Measurements from ENCODE around the gene CPT1A.

CPT1A gene

DNA sequence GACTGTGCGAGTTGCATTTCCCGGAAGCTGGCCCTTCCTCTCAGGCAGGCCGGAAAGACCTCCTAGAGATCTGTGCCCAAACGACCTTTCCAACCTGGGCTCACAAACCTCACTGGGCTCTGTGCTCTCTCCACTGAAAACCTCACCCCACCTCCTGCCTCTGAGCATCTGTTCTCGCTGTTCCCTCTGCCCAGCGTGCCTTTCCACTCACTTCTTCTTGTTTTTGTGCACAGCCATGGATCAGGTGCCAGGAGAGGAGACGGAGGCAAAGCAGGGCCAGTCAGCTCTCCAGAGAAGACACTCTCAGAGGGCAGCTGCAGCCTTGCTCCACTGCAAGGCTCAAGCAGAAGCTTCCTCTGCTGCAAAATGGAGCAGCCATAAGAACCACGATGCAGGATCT lies 10.9 kb upstream of the CPT1A start:
- DNase-seq: no peak

DNA sequence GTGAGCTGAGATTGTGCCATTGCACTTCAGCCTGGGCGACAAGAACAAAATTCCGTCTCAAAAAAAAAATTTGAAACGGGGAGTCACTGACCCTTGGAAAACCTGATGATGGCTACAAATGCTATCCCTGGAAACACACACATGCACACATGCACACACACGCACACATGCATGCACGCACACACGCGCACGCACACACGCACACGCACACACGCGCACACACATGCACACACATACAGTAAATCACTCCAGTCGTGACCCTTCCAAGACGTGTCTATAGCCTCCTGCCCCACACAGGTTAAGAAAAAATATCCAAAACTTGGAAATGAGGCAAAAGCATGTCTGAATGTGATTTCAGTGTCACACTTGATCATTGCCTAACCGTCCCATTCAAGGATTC lies 6.7 kb upstream of the CPT1A start:
- DNase-seq: no peak

DNA sequence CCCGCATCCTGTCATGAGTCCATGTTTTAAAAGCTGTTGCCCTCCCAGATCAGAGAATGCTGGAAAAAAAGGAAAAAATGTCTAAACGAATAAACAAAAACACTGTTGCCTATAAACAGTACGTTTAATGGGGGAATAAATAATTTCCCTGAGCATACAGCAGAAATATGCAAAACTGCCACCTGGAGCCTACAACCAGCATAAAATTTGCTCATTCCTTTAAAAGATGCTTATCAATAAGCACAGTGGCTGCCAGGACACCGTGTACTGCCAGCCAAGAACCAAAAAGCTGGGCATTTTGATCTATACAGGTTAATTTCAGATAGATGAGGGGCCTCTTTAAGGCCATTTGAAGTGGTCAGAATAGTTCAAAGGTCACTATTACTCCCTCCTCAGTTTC lies 5.7 kb upstream of the CPT1A start:
- DNase-seq: no peak

DNA sequence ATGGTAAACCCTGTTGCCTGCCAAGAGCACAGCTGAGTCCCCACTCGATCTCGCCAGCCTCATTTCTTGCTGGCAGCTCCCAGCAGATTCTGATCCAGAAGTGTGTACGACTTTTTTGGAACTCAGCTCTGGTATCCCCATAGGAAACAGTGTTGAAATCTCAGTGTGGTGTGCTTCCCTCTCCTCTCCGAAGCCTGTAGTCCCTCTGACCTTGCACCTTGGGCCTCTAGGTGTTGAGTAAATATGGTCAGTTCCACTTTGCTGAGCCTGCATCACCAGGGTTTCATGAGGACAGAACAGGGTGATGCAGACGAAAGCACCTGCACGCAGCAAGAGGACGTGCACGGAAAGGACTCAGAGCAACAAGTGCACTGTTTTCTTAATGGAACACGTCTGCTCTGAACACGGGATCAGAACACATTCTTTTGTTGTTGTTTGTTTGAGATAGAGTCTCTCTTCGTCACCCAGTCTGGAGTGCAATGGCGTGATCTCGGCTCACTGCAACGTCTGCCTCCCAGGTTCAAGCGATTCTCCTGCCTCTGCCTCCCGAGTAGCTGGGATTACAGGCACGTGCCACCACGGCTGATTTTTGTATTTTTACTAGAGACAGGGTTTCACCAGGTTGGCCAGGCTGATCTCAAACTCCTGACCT lies 3.8 kb upstream of the CPT1A start:
- no peak for DNase-seq

DNA sequence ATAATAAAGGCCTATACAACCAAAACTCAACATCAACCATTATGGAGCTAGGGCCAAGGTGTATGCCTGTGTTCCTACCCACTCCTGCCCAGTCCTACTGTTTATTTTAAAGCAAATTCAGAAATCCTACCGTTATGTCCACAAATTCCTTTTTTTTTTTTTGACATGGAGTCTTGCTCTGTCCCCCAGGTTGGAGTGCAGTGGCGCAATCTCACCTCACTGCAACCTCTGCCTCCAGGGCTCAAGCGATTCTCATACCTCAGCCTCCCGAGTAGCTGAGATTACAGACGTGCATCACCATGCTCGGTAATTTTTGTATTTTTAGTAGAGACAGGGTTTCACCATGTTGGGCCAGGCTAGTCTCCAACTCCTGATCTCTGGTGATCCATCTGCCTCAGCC lies 3.1 kb upstream of the CPT1A start:
- no peak for DNase-seq

DNA sequence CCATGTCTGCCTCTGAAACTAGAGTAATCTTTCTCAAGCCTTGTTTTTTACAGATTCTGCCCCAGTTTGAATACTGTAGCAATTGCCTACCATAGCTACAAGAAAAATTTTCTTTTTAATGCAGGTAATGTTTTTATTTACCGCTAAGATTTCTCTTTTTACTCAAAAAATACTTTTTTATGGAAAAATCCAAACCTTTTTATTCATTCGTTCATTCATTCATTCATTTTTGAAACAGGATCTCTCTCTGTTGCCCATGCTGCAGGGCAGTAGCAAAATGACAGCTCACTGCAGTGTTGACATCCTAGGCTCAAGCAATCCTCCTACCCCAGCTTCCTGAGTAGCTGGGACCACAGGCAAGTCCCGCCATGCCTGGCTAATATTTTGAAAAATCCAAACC lies 2.7 kb upstream of the CPT1A start:
- no peak for DNase-seq

DNA sequence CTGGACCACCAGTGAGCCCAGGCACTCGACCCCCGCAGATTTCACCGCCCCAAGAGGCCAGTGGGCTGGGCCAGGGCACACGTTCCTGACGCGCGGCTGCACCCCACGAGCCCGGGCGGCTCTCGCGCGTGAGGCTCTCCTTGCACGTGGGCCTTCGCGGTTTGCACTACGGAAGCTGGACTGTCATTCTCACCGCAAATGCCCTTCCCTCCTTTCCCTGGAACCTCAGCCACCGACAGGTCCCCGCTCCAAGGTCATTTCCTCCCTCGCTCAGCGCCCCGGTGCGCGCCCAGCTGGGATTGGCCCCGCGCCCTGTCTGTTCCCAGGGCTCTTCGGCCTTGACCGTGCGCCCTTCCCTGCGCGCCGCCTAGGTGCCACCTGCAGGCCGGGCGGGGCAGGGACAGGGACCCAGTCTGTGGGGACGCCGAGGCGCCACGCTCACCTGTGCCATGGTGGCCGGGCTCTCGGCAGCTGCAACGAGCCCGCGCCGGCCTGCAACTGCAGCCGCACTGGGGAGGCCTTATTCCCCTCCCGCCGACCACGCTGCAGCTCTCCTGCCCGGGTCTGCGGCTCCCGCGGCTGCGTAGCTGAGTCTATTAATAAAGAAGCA lies 2.1 kb upstream of the CPT1A start:
- peak; percentile 49 to 86 (median 64) for DNase-seq

DNA sequence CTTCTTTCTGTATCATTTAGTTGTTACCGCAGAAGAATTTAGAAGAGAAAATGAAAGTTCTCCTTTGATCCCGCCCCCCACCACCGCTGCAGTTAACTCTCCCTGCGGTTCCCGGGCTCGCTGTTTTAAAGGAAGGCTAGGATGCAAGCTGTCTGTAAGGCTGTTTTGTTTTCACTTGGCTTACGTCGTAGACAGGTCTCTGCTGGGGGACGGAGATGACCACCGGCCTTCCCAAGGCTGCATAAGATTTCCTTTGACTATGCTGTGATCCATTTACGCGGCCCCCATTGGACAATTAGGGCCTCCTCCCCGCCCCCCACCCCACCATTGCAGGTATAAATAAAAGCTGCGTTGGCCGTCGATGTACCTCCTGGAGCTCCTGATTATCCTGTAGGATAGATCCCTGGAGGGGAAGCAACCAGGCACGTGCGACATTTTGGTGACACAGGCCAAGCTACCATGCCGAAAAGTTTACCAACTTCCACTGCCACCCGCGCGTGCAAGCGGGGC lies 1.4 kb upstream of the CPT1A start:
- peak; percentile 46 to 66 (median 55) for DNase-seq

DNA sequence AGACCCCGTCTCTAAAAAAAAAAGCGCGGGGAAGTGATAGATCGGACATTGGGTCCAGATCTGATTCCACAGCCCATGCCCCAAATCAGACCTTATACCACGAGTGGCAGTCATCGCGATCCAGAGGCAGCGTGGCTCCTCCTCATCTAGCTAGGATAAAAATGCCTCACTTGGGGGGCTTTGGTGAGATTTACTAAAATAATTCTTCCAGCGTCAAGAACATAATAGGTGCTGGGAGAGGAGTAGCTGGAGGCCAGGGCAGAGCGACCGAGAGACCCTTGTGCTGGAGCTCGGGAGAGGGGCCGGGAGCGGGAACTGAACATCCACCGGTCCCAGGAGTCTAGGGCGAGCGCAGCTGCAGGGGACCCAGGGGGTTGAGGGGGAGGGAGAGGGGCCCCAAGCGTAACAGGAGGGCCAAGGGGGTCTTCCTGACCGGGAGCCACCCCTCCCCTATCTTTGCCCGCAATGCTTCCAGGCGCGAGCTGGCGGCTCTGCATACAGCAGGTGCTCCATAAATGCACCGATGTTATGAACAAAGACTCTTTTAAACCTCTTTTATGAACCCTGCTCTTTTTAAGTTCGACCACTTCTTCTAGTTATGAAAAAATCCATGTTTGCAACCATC lies 823 bp upstream of the CPT1A start:
- DNase-seq: no peak

DNA sequence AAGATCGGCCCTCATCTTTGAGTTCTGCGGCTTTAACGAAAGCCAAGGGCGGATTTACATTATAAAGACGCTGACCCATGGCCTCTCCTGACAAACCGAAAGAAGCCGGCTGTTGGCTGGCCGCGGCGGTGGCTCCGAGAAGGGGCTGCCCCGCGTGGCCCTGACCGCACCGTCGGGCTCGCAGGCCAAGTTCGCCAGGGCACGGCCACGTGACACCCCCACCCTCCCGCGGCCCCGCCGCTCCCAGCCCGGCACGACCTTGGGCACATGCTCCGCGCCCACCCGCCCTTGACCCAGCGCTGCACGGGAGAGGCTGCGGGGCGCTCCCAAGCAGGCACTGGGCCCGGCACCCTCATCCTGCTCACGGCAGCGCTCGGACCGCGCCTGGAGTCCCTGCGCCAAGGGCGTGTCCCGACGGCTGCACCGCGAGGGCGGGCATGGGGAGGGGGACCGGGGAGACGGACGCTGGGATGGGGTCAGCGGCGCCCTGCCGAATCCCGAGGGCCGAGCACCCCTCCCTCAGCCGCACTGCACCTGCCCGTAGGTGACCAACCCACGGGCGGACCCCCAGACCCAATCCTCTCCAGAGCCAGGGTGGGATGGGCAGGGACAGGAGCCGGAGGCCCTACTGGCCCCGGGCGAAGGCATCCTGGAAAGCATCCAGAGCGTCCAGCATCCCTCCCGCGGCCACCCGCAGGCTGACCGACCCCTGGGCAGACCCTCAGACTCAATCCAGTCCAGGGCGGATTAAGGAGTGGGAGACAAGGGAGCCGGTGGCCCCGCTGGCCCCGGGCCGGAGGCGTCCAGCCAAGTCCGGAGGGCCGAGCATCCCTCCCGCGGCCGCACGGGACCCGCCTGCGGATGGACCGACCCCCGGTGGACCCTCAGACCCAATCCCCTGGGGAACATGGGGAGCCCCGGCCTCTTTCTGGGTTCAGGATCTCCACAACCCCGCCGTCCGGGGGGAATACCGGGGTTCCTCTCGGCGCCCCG lies 759 bp downstream of the CPT1A start:
- peak; percentile 50 to 82 (median 67) for DNase-seq

DNA sequence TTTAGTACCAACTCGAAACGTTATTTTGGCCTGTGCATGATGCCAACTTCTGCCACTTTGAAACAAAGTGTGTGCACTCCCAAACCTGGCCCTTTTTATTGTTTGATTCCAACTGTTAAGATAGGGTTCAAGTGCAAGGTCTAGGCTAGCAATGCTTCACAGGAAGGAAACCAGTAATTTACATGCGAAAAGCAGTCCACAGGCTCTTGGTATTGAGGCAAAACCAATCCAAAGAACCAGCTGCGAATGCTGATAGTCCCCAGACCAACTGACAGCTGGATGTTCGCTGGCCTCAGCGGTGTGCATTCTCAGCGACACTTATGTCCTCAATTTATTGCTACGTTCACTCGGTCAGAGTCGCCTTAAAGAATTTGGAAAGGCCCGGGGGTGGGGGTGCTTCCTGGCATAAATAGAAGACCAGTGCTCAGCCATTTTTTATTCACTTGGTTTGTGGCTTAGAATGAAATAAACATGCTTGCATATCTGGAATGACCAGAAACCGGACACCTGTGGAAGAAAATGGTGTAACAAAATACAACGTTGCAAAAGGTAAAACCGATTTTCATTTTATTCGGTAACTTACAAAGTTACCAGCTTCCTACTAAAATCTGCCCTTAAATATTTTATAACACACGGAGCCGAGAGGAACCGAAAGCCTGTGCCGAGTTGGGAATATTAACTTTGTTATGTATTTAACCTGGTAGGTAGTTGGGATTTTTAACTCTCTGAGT lies 1.6 kb downstream of the CPT1A start:
- DNase-seq: peak in 2 of 4 experiments; percentile 23 to 26

DNA sequence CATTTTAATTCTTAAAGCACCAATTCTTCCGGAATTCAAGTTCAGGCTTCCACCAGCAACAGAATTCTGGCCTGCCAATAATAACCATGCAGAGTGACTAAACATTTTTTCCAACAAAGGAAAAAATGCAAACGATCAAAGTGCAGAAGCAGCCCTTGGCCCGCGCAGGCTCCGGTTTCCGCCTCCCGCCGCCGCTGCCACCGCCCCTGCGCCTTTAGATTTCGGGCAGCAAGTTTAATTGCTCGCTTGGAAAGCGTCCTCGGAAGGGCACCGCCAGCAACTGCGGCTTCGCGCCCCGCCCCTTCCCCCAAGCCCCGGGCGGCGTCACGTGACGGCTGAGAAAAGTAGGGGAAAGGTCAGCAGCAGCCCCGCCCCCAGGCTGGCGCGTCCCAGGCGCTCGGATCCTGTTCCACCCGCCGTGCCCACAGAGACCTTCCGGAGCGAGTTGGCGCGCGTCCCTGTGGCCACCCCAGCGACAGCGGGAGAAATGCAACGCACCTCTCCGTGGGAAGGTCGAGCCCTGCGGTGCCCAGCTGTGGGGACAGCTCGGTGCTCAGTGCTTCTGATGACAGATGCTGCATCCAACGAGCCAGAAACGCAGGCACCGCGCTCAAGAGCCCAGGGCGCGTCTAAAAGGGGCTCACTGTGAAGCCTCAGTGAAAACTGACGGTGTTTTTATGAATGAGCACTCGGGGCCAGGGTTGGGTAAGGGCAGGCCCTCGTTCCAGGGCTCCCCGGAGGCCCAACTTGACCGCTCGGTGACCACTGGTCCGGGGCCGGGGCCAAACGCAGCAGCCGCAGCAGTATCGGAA lies 2.5 kb downstream of the CPT1A start:
- peak; percentile 92 to 97 (median 95) for DNase-seq

DNA sequence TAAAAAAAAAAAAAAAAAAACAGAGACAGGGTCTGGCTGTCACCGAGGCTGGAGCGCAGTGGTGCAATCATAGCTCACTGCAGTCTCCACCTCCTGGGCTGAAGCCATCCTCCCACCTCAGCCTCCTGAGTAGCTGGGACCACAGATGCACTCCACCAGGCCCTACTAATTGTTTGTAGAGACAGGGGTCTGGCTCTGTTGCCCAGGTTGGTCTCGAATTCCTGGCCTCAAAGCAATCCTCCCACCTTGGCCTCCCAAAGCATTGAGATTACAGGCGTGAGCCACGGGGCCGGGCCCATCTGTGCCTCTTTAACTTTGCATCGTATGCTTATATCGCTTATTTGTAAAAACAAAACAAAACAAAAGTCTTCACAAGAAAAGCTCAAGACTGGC lies 3.1 kb downstream of the CPT1A start:
- peak in 1 of 4 experiments; percentile 28 for DNase-seq

DNA sequence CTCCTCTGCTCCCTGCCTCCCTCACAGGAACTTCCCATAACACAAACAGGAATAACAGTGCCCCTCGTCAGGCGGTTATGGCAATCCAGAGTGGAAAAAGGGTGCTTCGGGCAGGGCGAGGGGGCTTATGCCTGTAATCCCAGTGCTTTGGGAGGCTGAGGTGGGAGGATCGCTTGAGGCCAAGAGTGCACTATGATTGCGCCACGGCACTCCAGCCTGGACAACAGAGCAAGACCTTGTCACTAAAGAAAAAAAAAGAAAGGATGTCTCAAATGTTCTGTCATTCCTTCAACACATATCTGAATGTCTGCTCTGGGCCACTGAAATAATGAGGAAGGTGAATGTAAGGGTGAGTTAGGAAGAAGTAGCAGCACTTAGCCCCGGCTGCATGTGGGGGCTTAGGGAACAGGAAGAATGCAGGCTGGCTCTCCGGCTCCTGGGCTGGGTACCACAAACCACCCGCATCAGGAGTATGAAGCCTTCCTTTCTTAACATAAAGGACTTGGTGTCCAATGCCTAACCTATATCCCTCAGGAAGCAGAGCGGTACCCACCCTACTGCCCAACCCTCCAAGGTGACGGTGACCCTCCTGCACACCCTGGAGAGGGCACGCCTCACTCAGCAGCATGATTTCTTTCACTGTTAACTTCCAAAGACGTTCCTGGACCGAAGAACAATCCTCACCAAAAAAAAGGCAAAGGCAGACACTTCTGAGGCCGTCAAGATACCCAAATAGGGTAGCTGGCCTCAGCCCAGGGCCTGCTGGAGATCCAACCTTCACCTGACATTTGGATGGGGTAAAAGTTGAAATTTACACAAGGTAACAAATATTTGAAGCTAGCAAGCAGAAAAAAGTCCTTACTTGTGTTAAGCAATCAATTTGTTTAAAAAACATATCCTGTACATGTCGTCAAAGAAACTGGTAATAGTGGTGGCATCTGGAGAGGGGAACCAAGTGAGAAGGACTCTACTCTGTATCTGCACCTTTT lies 3.8 kb downstream of the CPT1A start:
- peak in 2 of 4 experiments; percentile 25 to 35 for DNase-seq

DNA sequence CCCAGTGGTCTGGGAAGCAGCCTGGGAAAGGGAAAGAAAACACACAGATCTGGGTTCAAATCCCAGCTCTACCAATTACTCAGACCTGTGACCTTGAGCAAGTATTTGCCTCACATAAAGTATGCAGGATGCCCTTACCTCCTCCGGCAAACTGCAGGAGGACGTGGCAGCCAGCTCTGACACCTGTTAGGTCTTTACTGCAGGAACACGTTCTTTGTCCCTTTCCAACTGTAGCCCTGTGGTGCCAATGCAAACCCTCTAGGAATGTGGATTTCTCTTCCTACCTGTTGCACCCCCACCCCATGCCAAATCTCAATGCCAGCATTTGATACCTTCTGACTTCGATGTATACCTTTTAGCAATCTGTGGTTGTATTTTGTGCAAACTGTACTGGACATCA lies 6.0 kb downstream of the CPT1A start:
- DNase-seq: no peak

DNA sequence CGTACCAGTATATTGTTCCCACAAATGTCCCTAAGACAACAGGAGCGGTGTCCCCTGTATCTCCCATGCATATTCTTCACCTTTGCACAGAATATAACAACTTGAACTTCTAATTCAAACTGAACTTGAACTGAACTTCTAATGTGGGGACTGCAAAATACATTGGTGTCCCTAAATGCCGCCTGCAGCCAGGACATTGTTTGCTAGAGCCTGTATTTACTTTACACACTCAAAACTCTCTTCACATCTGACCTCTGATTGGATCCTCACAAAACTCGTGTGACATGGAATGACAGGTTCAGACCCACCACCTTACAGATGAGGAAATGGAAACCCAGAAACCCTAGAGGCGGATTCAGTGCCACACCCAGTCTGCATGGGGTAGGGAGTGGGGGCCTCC lies 6.4 kb downstream of the CPT1A start:
- no peak for DNase-seq

DNA sequence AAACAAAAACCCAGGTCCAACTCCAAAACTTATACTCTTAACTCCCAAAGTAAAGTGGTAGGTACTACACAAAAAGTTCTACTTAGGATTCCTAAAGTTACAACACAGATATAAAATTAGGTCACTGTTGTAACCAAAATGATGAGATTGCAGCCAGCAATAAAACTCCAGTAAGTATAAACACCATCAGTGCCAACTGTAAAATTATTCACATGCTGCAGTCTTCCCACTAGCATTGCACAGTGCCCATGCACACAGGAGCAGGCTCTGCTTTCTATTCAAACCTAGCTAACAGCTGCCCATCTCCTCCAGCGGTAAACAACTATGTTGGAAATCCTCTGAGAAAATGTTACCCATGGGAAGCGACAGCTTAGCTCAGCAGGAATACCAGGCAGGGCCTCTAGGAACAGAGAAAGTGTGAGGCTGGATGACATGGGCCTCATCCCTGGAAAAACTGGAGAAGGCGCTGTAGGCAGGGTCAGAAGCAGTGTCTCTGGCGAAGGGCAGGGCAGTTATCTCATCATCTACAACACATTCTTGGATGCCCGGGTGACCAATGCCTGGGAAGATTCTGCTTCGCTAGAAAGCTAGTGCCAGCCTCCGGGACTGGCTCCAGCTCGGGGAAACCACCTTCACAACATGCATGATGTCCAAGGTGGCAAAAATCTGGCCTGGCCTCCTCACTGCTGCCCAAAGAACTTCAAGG lies 9.1 kb downstream of the CPT1A start:
- no peak for DNase-seq

DNA sequence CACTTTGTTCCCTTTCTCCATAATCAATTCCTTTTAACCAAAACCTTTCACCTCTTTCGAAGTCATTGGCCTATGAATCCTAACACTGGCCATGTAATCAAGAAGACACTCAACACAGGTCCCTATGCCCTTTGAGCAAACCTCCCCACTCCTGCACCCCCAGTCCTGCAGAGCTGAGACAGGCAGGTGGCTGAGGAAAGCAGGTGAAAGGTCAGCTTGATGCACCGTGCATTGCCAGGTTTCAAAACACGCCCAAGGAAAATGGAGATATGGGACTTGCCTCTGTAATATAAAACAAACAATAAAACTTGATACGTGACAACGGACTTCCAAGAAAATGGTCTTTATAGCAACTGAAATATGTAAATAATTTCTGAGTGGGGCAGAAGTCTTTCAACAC lies 10.6 kb downstream of the CPT1A start:
- DNase-seq: no peak

DNA sequence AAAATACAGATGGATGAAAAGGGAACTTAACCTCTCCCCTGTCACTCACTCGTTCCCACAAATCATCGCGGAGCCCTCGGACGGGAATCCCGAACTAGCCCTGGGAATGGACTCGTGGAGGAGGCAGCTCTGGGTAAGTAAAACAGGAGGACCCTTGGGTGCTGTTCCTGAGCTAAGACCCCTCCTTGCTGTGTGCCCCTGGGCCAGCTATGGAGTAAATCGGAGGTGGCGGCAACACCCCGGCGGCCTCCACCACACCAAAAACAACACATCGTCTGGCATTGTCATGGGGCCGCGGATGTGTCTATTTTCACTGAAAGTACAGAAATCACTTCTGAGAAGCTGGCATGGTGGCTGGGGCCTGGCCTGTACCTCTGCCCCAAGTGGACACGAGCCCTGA lies 12.1 kb downstream of the CPT1A start:
- DNase-seq: no peak
